Neuronal stem cell (in vitro differentiated cells): ENCODE measurements around the gene EXOC6.

ENCODE experiments used
- DNase-seq: peaks from one replicate; pipeline ENCODE4 v3.0.0-alpha.2; 2013; ENCODE audit warnings: low spot score
- H2AFZ ChIP-seq: one replicate; pipeline ENCODE4 v1.6.1; 2013; ENCODE audit warnings: mild to moderate bottlenecking, low read length, inconsistent platforms
- H2AK5ac ChIP-seq: 2 replicates; pipeline ENCODE4 v1.6.1; 2013; ENCODE audit warnings: low read depth, mild to moderate bottlenecking, inconsistent platforms, low read length, moderate library complexity, mixed read lengths
- H2BK120ac ChIP-seq: 2 replicates; pipeline ENCODE4 v1.6.1; 2013; ENCODE audit warnings: low read depth, mild to moderate bottlenecking, inconsistent platforms, low read length, moderate library complexity, mixed read lengths
- H2BK12ac ChIP-seq: one replicate; pipeline ENCODE4 v1.6.1; 2013; ENCODE audit warnings: low read length, inconsistent platforms
- H2BK15ac ChIP-seq: 2 replicates; pipeline ENCODE4 v1.6.1; 2013; ENCODE audit warnings: mild to moderate bottlenecking, low read length, inconsistent platforms, mixed read lengths
- H2BK5ac ChIP-seq: one replicate; pipeline ENCODE4 v1.6.1; 2013; ENCODE audit warnings: inconsistent platforms, mild to moderate bottlenecking, low read length, moderate library complexity
- H3K14ac ChIP-seq: one replicate; pipeline ENCODE4 v1.6.1; 2013; ENCODE audit warnings: low read length, inconsistent platforms
- H3K18ac ChIP-seq: 2 replicates; pipeline ENCODE4 v1.6.1; 2013; ENCODE audit warnings: low read length, inconsistent platforms
- H3K23ac ChIP-seq: 2 replicates; pipeline ENCODE4 v1.6.1; 2013; ENCODE audit warnings: low read depth, mild to moderate bottlenecking, mixed read lengths, low read length, inconsistent platforms; ENCODE audit not compliant: poor library complexity
- H3K27ac ChIP-seq: replicated peaks from 3 replicates; pipeline ENCODE4 v1.5.1; 2013; ENCODE audit warnings: low read length, inconsistent platforms
- H3K27me3 ChIP-seq, 3 experiments: 2 replicates each; pipeline ENCODE4 v1.6.1; 2013; ENCODE audit warnings: low read length in 3 of 3, mild to moderate bottlenecking in 2 of 3, inconsistent platforms in 1 of 3, low read depth in 1 of 3, mixed read lengths in 1 of 3, moderate library complexity in 1 of 3; ENCODE audit not compliant: control insufficient read depth in 3 of 3, insufficient read depth in 3 of 3
- H3K36me3 ChIP-seq, 2 donors: replicated peaks in 1 of 2; 2 replicates each; pipeline ENCODE4 v1.6.1; 2013; ENCODE audit warnings: low read length in 2 of 2; ENCODE audit not compliant: control insufficient read depth in 2 of 2, insufficient read depth in 2 of 2
- H3K4ac ChIP-seq: 2 replicates; pipeline ENCODE4 v1.6.1; 2013; ENCODE audit warnings: inconsistent platforms, mild to moderate bottlenecking, low read length, moderate library complexity
- H3K4me1 ChIP-seq, 2 donors: 1 replicate in 1 of 2; 2 replicates in 1 of 2; pipeline ENCODE4 v1.6.1; 2013; ENCODE audit warnings: low read length in 2 of 2, low read depth in 1 of 2; ENCODE audit not compliant: control insufficient read depth in 2 of 2, insufficient read depth in 1 of 2
- H3K4me2 ChIP-seq: one replicate; pipeline ENCODE4 v1.6.1; 2013; ENCODE audit warnings: mild to moderate bottlenecking, low read length, inconsistent platforms; ENCODE audit not compliant: insufficient read depth, poor library complexity, severe bottlenecking
- H3K4me3 ChIP-seq, 2 donors: 2 replicates each; pipeline ENCODE4 v1.5.1; 2013; ENCODE audit warnings: low read length in 2 of 2, mild to moderate bottlenecking in 2 of 2, inconsistent platforms in 1 of 2, moderate library complexity in 1 of 2
- H3K79me1 ChIP-seq: one replicate; pipeline ENCODE4 v1.6.1; 2013; ENCODE audit warnings: low read depth, mild to moderate bottlenecking, inconsistent platforms, low read length, moderate library complexity
- H3K9ac ChIP-seq: one replicate; pipeline ENCODE4 v1.6.1; 2013; ENCODE audit warnings: mild to moderate bottlenecking, low read depth, low read length, inconsistent platforms; ENCODE audit not compliant: poor library complexity
- H3K9me3 ChIP-seq, 2 donors: replicated peaks in 1 of 2; 2 replicates each; pipeline versions ENCODE3 to v1.6.1; 2013; ENCODE audit warnings: low read length in 2 of 2, mild to moderate bottlenecking in 2 of 2, inconsistent platforms in 1 of 2, low read depth in 1 of 2, mixed read lengths in 1 of 2, moderate library complexity in 1 of 2; ENCODE audit not compliant: control insufficient read depth in 2 of 2, insufficient read depth in 1 of 2
- H4K8ac ChIP-seq: one replicate; pipeline ENCODE4 v1.6.1; 2013; ENCODE audit warnings: low read depth, mild to moderate bottlenecking, inconsistent platforms, low read length, moderate library complexity
- H4K91ac ChIP-seq: one replicate; pipeline ENCODE4 v1.6.1; 2013; ENCODE audit warnings: low read length, low read depth, mild to moderate bottlenecking, inconsistent platforms; ENCODE audit not compliant: poor library complexity
- WGBS, 2 donors: extraction: QIAGEN DNeasy Blood & Tissue Kit; methylation state at CpG; one replicate each; pipeline ENCODE4 v1.1.7; 2013; ENCODE audit warnings: missing lambda C conversion rate in 2 of 2, mixed read lengths in 1 of 2; ENCODE audit not compliant: insufficient read length in 2 of 2, insufficient replicate concordance in 1 of 2; ENCODE audit errors: extremely low coverage in 2 of 2; 5-methylcytosine and 5-hydroxymethylcytosine counted together

Gene EXOC6

GRCh38 chr10:93096901-93097300 is 248.6 kb downstream of the EXOC6 start:
- H2BK120ac ChIP-seq: no peak overlapping the region
- H3K27me3 ChIP-seq: peaks cover 0 to 3% (median 0%) of the 10 kb centered on the region in 3 experiments
- H3K36me3 ChIP-seq: no peaks in the 10 kb centered on the region
- no peak overlapping the region for H3K4me2 ChIP-seq
- peaks cover 0 to 1% of the 10 kb centered on the region in 2 donors for H3K4me1 ChIP-seq
- no CpG with 5 or more reads among the region's 5 CpGs for WGBS, 2 donors
- no peak overlapping the region for H3K27ac ChIP-seq
- no peaks in the 10 kb centered on the region for H3K9me3 ChIP-seq
- H3K14ac ChIP-seq: no peak overlapping the region
- no peak overlapping the region for H2AK5ac ChIP-seq
- no peak overlapping the region for H2BK5ac ChIP-seq
- no peak overlapping the region for H4K91ac ChIP-seq
- H2AFZ ChIP-seq: no peak overlapping the region
- H3K79me1 ChIP-seq: no peaks in the 10 kb centered on the region
- H4K8ac ChIP-seq: no peak overlapping the region
- no peak for DNase-seq
- no peak overlapping the region for H2BK15ac ChIP-seq
- H2BK12ac ChIP-seq: no peak overlapping the region
- H3K18ac ChIP-seq: no peak overlapping the region
- H3K4ac ChIP-seq: no peak overlapping the region
- H3K23ac ChIP-seq: no peak overlapping the region
- no peak overlapping the region for H3K4me3 ChIP-seq
- no peak overlapping the region for H3K9ac ChIP-seq

GRCh38 chr10:93097386-93097785 is 249.1 kb downstream of the EXOC6 start:
- no peaks in the 10 kb centered on the region for H3K36me3 ChIP-seq
- H3K79me1 ChIP-seq: no peaks in the 10 kb centered on the region
- peaks cover 0 to 1% of the 10 kb centered on the region in 2 donors for H3K4me1 ChIP-seq
- no peak overlapping the region for H2BK12ac ChIP-seq
- no peak overlapping the region for H2AFZ ChIP-seq
- peaks cover 0 to 3% (median 0%) of the 10 kb centered on the region in 3 experiments for H3K27me3 ChIP-seq
- peak overlapping the region in 1 of 2 donors; percentile 59 for H3K4me3 ChIP-seq
- no peak for DNase-seq
- no peak overlapping the region for H4K8ac ChIP-seq
- no peak overlapping the region for H3K14ac ChIP-seq
- H2BK120ac ChIP-seq: no peak overlapping the region
- no peak overlapping the region for H3K23ac ChIP-seq
- H3K9ac ChIP-seq: no peak overlapping the region
- no peaks in the 10 kb centered on the region for H3K9me3 ChIP-seq
- no peak overlapping the region for H3K4ac ChIP-seq
- H3K18ac ChIP-seq: no peak overlapping the region
- no peak overlapping the region for H2BK15ac ChIP-seq
- H2BK5ac ChIP-seq: no peak overlapping the region
- no CpG with 5 or more reads among the region's 9 CpGs for WGBS, 2 donors
- no peak overlapping the region for H3K4me2 ChIP-seq
- no peak overlapping the region for H2AK5ac ChIP-seq
- no peak overlapping the region for H3K27ac ChIP-seq
- no peak overlapping the region for H4K91ac ChIP-seq

- WGBS, 2 donors: no CpG with 5 or more reads among the region's 3 CpGs
- Histone ChIP-seq H3K4ac (no peak overlapping the region), H3K14ac (no peak overlapping the region), H2AFZ (no peak overlapping the region), H3K4me3 (no peak overlapping the region), H3K9me3 (no peaks in the 10 kb centered on the region), H3K27me3 (peaks cover 0 to 3% (median 0%) of the 10 kb centered on the region in 3 experiments), H2AK5ac (no peak overlapping the region), H3K4me1 (peaks cover 0 to 1% of the 10 kb centered on the region in 2 donors), H2BK5ac (no peak overlapping the region), H3K9ac (no peak overlapping the region), H4K91ac (no peak overlapping the region), H4K8ac (no peak overlapping the region), H3K4me2 (no peak overlapping the region), H2BK12ac (no peak overlapping the region), H3K36me3 (no peaks in the 10 kb centered on the region), H3K23ac (no peak overlapping the region), H3K79me1 (no peaks in the 10 kb centered on the region), H2BK15ac (no peak overlapping the region), H3K18ac (no peak overlapping the region), H3K27ac (no peak overlapping the region), H2BK120ac (no peak overlapping the region)
- no peak for DNase-seq
These were observed 250.5 kb downstream of the EXOC6 start for GRCh38 chr10:93098816-93099215.

GRCh38 chr10:93099670-93100069 is 251.3 kb downstream of the EXOC6 start:
- Histone ChIP-seq H3K9me3 (no peaks in the 10 kb centered on the region), H4K91ac (no peak overlapping the region), H2AFZ (no peak overlapping the region), H2BK120ac (no peak overlapping the region), H3K9ac (no peak overlapping the region), H2BK5ac (no peak overlapping the region), H4K8ac (no peak overlapping the region), H2AK5ac (no peak overlapping the region), H3K4ac (no peak overlapping the region), H3K36me3 (no peaks in the 10 kb centered on the region), H3K14ac (no peak overlapping the region), H3K4me3 (no peak overlapping the region), H3K23ac (no peak overlapping the region), H3K18ac (no peak overlapping the region), H3K79me1 (no peaks in the 10 kb centered on the region), H3K27ac (no peak overlapping the region), H3K4me1 (peaks cover 0 to 1% of the 10 kb centered on the region in 2 donors), H3K27me3 (peaks cover 0 to 3% (median 0%) of the 10 kb centered on the region in 3 experiments), H2BK12ac (no peak overlapping the region), H3K4me2 (no peak overlapping the region), H2BK15ac (no peak overlapping the region)
- no CpG with 5 or more reads among the region's 7 CpGs for WGBS, 2 donors
- no peak for DNase-seq
